ENCODE data around the gene MOAP1. TPM values are rescaled to one million over a fixed set of nuclear protein-coding genes. Genes with fewer than 3 reads are reported as not detected.
"Not testable (repeated sequence)": the region's sequence is repeated elsewhere in the genome, so short reads cannot be mapped to it uniquely, and the experiment has no call there.

MOAP1 gene
- total and polyA plus RNA-seq, 2 of the 8 experiments (the other 6 are each of a cell fraction or from before 2014, with no cell fraction given) = 18.3 to 20.1 TPM

DNA sequence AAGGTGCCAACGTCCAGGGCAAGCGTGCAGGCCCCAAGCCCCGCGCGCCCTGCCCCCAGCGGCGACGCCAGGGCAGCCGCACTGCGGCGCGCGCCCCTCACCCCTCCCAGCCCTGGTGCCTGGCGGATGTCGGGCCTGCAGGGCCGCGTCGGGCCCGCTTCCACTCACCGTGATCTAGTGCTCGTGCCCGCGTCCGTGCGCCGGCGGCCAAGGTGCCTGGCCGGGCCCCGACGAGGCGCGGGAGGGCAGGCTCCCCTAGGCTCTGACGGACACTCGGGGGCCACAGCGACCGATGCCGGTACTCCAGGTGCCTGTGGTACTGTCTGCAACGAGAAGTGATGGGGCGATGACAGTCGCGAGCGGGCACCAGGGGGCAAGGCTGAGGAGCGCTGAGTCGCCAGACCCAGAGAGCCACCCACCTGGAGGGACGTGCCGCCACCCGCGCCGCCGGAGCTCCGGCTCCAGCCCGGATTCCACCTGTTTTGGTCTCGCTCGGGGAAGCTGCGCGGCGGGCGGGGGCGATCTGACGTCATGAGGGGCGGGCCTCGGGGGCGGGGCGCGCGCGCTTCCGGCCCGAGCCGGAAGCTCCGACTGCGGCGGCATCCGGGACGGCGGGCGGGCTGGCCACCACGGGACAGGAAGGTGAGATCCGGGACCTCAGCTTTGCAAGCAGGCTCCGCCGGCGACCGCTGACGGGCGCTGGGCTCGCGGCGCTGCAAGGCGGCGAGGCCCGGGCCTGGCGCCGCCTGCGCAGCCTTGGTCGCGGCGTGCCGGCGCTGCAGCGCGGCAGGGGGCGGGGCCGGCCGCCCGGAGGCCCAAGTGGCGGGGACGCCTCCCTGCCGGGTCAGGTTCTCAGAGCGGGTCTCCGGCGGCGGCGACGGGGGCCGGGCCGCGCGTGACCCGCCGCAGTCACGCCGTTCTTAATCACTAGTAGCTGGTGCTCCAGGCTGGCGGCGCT is at the start of gene MOAP1, which contains the start of gene LYSET (continued):
- TF ChIP-seq RXRA (IDR thresholded peaks at IDR 0.05; ENCODE audit: insufficient read depth, low read depth, low read length) (no peak), E2F6 (IDR thresholded peaks at IDR 0.05) (peak; percentile 20; the same call in 1 of the 2 replicates), TAF1 (IDR thresholded peaks at IDR 0.05; ENCODE audit: low read depth, low read length) (peak; percentile 62)

DNA sequence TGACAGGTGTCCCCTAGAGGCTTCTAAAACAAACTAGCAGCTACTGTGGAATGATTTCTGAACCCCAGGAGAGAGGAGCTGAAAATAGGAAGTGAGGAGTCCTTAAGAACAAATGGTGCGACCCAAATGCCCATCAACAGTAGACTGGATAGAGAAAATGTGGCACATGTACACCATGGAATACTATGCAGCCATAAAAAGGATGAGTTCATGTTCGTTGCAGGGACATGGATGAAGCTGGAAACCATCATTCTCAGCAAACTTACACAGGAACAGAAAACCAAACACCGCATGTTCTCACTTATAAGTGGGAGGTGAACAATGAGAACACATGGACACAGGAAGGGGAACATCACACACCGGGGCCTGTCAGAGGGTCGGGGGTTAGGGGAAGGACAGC is 48.4 kb upstream of the MOAP1 start:
- not testable (repeated sequence) for H4K20me1 ChIP-seq (replicated peaks in 1 of 2; ENCODE audit: control insufficient read depth in 1 of 2, insufficient read depth in 2 of 2, low read length in 2 of 2); H3K23ac ChIP-seq (ENCODE audit: insufficient read length); H2BK12ac ChIP-seq (ENCODE audit: low read depth, low read length); H3K4me3 ChIP-seq (ENCODE audit: extremely low read depth in 1 of 4, insufficient read depth in 2 of 4, low read depth in 3 of 4, low read length in 4 of 4); H3K18ac ChIP-seq (ENCODE audit: extremely low read depth, low read length); H3K36me3 ChIP-seq (ENCODE audit: control insufficient read depth in 2 of 4, insufficient read depth in 4 of 4, low read length in 3 of 4); H2AFZ ChIP-seq (ENCODE audit: low read length); H4K5ac ChIP-seq (ENCODE audit: insufficient read length, low read depth, low read length); H3K14ac ChIP-seq (ENCODE audit: insufficient read length); H3K79me1 ChIP-seq (ENCODE audit: low read depth, low read length); H3K4ac ChIP-seq (replicated peaks; ENCODE audit: insufficient read length, low read depth, low read length); H4K91ac ChIP-seq (replicated peaks; ENCODE audit: insufficient read length, low read length); H3K4me2 ChIP-seq (ENCODE audit: insufficient read depth in 1 of 2, low read depth in 2 of 2, low read length in 2 of 2); H2AK5ac ChIP-seq (ENCODE audit: low read depth, low read length); H3K4me1 ChIP-seq (replicated peaks in 1 of 4; ENCODE audit: control insufficient read depth in 3 of 4, insufficient read depth in 4 of 4, low read length in 3 of 4); H3K79me2 ChIP-seq (ENCODE audit: control insufficient read depth in 1 of 2, insufficient read depth in 2 of 2, low read length in 2 of 2); H3K56ac ChIP-seq (replicated peaks; ENCODE audit: insufficient read length, low read depth, low read length); H3K27ac ChIP-seq (ENCODE audit: low read depth, low read length); H2BK5ac ChIP-seq (ENCODE audit: low read depth, low read length); H3K9ac ChIP-seq (replicated peaks in 1 of 4; ENCODE audit: extremely low read depth in 1 of 4, low read depth in 3 of 4, low read length in 3 of 4); H3K27me3 ChIP-seq (replicated peaks in 1 of 4; ENCODE audit: control insufficient read depth in 3 of 4, extremely low read depth in 1 of 4, insufficient read depth in 3 of 4, low read length in 3 of 4); H2BK15ac ChIP-seq (ENCODE audit: low read length); H2BK120ac ChIP-seq (replicated peaks; ENCODE audit: low read depth, low read length); H3K9me3 ChIP-seq (ENCODE audit: insufficient read depth in 2 of 2, low read depth in 1 of 2, low read length in 1 of 2); DNase-seq (ENCODE audit: low read depth in 1 of 2, low spot score in 2 of 2); H4K8ac ChIP-seq (ENCODE audit: extremely low read depth, insufficient read depth, low read length); H2BK20ac ChIP-seq (ENCODE audit: low read length); FAIRE-seq; H3K23me2 ChIP-seq (ENCODE audit: low read depth, low read length)
- WGBS, 2 experiments (ENCODE audit: extremely low coverage in 1 of 2, insufficient coverage in 1 of 2, insufficient read length in 1 of 2, insufficient replicate concordance in 2 of 2, low coverage in 1 of 2, low lambda C conversion rate in 2 of 2, missing lambda C conversion rate in 1 of 2) = 95% methylated on average over 5 of the region's 5 CpGs; no CpG with 5 or more reads in 1 of the 2 experiments
- POLR2A ChIA-PET (ENCODE audit: partially characterized antibody) = interaction anchor here (0.7 kb wide), 1 partner anchor 74 kb away, joined by 3 read pairs; no protein-coding TSS in a partner anchor
- CTCF ChIA-PET (ENCODE audit: partially characterized antibody) = interaction anchor here (0.6 to 2.2 kb wide), 5 partner anchors 24 to 304 kb away, joined by 3 to 8 read pairs (median 4); no protein-coding TSS in a partner anchor
